Right lobe of liver (tissue), 4 donors: ENCODE results near the gene SOHLH2.

Experiments used
- CTCF ChIP-seq, 4 donors: fragments of 200-600 bp in 3 of 4; fragments of 450-650 bp in 1 of 4; IDR thresholded peaks; one replicate each; pipeline versions ENCODE4 v1.5.1 to v1.8.0; 2016 to 2022; ENCODE audit warnings: antibody characterized with exemption in 4 of 4, mild to moderate bottlenecking in 2 of 4
- POLR2A ChIP-seq: fragments of 450-650 bp; IDR thresholded peaks from one replicate; pipeline ENCODE4 v1.6.1; 2017; ENCODE audit warnings: antibody characterized with exemption, mild to moderate bottlenecking
- donor health status: DM: no; HTN: no; CAD: no.
- donor health status: DM: no; HTN: no; CAD: no.
- donor health status: DM: no; HTN: yes; CAD: no.

DNA sequence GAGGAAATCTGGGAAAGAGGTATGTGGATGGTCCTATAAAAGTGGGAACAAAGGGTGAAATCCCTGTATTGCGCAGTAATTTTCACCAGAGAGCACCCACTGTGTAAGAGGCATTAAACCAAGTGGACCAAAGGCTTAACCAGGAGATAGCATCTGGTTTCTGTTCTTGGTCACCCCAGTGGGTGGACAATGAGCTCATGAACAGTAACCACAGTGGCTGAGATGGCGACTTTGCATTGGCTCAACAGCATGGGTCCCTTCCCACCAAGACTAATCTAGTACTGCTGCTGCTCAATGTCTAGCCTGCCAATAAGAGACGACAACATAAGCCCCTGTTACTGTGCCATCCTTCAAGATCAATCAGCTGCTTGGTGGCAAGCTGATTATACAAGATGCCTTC lies 46.7 kb upstream of the SOHLH2 start:
- no peak for TF ChIP-seq CTCF (IDR thresholded peaks at IDR 0.05)
- TF ChIP-seq POLR2A, result no peak
